Measurements from ENCODE around the gene MAP1B.

MAP1B gene

DNA sequence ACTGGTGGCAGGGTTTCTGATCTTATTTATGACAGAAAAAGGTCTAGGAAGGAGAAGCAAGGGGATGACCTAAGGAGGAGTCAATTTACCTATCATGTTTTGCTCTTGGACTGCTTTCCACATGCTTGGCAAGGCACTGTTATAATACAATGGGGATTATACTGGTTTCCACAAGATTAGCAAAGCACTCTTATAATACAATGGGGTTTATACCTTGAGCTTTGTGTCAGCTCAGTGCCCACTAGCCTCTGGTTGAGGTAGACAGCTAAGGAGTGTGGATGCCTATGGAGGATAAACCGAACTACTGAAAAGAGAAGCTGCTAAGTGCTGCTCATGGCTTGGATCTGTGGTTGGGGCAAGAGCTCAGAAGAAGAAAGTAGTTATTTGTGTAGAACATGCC is 144.1 kb downstream of the MAP1B start:
- DNase-seq (ENCODE audit: low spot score), result no peak

DNA sequence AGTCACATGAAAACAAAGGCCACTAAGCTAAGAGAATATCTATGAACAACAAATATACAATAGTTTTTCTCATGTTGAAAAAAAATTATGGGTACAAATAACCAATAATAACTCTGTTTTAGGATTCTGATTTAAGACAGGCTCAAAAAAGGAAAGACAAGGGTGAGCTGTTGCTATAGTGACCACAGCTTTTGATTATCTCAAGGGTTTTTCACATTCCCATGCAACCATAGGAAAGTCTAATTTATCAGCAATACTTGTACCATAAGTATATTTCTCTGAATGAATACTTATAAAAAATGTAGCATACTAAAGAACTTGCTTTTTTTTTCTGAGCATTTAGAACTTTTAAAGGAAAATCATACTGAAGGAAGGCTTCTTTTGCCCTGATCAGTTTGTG is 144.7 kb downstream of the MAP1B start:
- no peak for DNase-seq (ENCODE audit: low spot score)

DNA sequence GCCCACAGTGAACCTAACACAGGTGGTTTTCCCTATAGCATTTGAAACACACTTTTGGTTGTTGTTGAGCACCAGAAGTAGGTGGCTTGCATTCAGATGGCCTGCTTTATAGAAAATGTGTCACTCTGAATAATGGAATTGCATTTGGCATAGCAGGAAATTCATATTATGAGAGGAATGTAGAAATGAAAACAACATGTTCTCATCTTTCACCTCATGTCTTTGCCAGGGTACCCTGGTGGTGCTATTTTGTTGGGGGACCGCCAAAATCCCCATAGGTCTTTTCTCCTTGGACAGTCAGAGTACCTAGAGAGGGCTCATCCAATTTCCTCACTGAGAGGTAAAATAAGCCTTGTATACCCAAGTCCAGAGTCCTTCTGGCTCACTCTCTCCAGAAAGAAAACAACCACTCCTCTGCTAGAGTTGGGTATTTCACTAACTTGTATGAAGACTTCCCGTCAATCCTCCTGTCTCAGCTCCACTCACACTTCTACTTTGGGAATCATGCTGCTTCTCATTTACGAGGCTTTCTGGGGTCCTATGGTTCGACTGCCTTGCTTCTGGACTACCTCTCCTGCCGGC is 145.4 kb downstream of the MAP1B start:
- no peak for DNase-seq (ENCODE audit: low spot score)

DNA sequence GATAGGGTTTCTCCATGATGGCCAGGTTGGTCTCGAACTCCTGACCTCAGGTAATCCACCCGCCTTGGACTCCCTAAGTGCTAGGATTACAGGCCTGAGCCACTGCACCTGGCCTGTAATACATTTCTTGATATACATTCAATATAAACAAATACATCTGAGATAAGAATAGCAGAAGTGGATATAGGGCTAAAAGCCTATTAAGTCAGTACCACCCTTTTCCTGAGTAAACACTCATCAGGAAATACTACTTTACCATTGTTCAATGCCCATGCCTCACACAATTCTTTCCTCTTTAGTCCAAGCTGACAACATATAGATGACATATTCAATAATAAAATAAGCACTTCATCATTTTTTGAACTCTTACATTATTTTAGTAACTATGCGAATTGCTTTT is 148.0 kb downstream of the MAP1B start:
- no peak for DNase-seq (ENCODE audit: low spot score)

DNA sequence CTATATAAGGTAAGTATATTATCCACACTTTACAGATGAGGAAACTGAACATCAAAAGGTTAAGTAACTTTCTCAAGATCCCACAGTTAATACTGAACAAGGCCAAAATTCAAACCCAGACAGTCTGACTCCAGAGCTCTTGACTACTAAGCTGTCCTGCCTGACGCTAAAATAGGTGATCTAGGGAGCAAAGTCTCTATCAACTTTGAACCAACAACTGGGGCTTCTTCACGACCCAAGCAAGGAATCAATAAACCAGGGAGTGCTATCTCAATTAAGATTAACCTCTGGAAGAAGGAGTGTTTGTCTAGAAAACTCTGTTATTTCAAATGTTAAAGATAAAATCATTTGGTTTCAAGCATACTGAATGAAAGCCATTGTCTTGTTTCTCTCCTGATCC is 148.4 kb downstream of the MAP1B start:
- DNase-seq (ENCODE audit: low spot score), result no peak

DNA sequence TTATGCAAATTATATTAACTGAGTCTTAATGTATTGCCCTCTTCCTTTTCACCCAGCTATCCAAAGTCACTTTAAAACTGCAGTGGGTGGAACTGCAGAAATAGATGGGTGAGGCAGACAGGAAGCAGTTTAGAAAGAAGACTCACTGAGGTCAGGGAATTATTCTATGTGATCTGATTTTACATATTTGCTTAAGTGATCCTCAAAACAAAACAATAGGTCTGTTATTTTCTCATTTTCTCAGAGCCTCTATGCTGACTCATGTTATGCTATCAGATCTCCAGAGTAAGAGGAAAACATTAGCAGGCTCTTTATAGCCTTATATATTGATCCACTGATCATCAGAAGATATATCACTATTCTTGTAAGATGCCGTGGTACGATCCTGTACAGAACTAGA is 149.3 kb downstream of the MAP1B start:
- DNase-seq (ENCODE audit: low spot score), result no peak
